NCI-H748 treated with DMSO at 0.1 percent for 48 hours (cell line): Measurements from ENCODE around the gene FOXL1.
"Not testable (repeated sequence)": the region's sequence is repeated elsewhere in the genome, so short reads cannot be mapped to it uniquely, and the experiment has no call there.

Experiments used
- DNase-seq: peaks from one replicate; lab custom pipeline; 2025; lab: John Stamatoyannopoulos, UW

The FOXL1 gene

GRCh38 chr16:86580791-86581170 lies 2.4 kb downstream of the FOXL1 start:
- no peak for DNase-seq

- DNase-seq: no peak
These were observed 3.1 kb downstream of the FOXL1 start for GRCh38 chr16:86581458-86581857.

- DNase-seq: no peak
These were observed 5.8 kb downstream of the FOXL1 start for GRCh38 chr16:86584071-86584685.

DNA sequence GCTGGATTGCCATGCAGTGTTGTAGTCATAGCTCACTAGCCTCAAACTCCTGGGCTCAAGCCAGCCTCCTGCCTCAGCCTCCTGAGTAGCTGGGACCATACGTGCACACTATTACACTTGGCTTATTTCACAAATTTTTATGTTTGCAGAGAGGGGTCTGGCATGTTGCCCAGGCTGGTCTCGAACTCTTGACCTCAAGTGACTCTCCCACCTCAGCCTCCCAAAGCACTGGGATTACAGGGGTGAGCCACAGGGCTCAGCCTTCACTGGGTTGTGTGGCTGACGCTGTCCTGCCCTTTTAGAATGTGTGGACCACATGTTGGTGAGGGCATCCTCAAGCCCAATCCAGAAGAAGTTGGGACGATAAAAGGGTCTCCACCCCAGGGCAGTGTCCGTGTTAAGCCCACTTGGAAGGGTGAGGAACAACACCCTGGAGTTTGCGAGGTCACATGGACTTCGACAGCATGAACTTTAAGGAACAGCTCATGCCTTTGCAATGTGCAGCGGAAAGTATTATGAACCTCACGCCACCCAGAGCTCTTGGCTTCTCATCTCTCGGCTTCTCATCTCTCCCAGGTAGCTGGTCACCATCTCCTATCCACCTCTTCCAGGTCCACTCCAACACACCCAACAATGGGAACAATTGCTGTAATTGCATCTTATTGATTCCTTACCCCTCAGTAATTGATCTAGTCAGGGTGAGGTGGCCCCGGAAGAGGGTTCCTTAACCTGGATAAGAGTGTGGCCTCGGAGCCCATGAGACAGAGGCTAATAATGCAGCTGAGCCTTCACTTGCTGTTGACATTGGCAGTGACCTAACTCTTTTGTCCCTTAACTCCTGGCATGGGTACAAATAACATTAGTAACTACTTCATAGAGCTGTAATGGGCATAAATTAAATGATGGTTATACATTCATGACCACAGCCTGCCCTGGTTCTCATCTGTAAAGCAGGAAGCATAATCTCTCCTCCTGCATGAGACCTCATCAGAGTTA lies 6.7 kb downstream of the FOXL1 start:
- no peak for DNase-seq

- no peak for DNase-seq
These were observed 7.7 kb downstream of the FOXL1 start for GRCh38 chr16:86585821-86586611.

- no peak for DNase-seq
These were observed 9.1 kb downstream of the FOXL1 start for GRCh38 chr16:86587487-86587886.

DNA sequence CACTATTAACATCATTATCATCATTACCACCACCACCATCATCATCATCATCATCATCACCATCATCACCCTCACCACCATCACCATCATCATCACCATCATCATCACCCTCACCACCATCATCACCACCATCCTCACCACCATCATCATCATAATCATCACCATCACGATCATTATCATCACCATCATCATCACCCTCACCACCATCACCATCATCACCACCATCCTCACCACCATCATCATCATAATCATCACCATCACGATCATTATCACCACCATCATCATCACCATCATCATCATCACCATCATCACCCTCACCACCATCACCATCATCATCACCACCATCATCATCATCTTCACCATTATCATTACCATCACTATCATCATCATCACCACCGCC lies 9.6 kb downstream of the FOXL1 start:
- not testable (repeated sequence) for DNase-seq

DNA sequence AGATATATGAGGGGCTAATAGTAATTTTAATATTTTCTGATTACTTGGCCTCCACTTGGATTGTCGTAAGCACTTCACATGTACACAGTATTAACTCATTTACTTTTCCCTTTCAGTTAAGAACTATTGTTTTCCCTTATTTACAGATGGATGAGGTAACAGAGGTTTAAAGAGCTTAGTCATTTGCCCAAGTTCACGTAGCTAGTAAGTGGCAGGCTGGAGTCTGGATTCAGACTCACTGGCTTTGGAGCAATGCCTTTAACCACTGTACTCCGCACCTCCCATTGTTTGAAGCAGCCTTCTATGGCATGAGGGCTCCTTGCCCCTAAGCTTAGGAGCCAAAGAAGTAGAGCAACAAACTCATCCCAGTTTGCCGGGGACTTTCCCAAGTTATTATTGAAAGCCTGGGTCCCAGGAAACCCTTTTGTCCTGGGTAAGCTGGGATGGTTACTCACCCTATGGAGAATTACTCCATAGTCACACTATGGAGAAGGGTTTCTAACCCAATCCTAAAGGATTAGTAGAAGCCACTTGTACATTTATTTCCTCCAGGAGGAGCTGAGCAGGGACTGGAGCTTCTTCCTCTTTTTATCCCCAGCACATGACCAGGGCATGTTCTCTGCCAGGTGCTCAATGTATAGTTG lies 12.3 kb downstream of the FOXL1 start:
- DNase-seq: no peak

GRCh38 chr16:86591270-86591669 lies 12.9 kb downstream of the FOXL1 start:
- no peak for DNase-seq

DNA sequence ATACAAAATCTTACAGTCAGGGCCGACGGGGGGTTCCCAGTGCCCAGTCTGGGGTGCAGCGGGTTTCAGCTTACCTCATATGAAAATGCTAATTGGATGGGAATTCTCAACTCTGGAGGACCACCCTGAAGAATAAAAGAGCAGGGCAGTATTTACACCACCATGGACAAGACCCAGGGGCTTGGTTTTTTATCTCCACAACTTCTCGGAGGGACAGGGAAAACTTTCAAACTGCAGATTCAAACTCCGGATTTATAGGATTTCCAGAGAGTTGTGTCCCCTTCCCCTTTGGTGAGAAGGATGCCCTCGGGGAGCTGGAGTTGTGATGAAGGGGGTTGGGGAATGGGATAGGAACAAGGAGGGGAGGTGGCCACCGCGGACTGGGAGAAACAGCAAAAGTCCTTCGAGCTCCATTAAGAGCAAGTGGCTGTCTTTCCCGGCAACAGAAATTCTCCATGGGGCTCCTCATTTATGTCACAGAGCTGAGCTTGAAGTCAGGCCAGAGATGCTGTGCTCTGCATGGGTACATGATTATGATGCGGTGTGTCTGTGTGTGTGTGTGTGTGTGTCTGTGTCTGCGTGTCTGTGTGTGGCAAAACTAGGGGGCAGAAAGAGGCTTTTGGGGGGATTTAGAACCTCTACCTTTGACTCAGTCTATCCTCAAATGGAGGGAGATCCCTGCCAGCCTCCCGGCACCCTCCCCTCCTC lies 15.7 kb downstream of the FOXL1 start:
- no peak for DNase-seq

DNA sequence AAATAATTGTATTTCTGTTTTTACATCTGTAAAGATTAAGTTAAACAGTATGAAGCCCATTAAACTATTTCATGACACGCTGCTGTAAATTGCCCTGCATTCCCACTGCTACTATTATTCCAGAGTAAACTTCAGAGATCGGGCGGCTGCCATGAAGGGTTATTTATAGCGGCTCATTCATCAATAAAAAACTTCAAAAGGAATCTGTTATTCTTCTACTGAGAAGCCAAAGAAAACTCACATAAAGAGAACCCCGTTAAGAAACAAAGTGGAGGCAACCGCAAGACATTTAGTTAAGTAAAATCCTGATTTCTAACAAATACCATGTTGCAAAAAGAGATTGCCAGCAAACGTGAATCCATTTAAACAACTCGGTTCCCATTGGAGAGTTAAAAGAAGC lies 16.4 kb downstream of the FOXL1 start:
- no peak for DNase-seq

DNA sequence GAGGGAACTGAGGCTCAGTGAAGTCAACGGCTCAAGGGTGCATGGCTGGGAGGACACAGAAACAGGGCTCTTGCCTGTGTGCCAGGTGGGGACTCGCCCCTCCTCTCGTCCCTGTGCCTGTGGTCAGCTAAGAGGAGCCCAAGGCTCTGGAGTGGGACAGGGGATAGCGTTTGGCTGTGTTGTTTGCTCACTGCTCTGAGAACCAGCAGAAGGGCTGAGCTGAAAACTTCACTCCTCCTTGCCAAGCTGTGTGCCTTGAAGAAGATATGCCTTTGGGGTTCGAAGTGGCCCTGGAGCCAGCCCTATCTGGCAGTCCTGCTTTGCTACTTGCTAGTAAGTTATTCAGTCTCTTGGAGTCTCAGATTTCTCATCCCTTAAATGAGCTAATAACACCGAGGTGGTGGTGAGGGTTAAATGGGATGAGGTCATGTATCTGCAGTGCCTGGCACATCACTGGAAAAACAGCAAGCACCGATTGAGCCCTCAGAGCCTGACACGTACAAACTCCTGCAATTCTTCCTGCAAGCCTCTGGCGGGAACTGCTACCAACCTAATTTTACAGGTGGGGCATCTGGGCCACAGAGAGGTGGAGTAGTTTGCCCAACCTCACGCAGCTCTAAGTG lies 17.7 kb downstream of the FOXL1 start:
- no peak for DNase-seq

GRCh38 chr16:86597126-86597879 lies 19.0 kb downstream of the FOXL1 start:
- no peak for DNase-seq

GRCh38 chr16:86597880-86598606 lies 19.7 kb downstream of the FOXL1 start:
- no peak for DNase-seq

DNA sequence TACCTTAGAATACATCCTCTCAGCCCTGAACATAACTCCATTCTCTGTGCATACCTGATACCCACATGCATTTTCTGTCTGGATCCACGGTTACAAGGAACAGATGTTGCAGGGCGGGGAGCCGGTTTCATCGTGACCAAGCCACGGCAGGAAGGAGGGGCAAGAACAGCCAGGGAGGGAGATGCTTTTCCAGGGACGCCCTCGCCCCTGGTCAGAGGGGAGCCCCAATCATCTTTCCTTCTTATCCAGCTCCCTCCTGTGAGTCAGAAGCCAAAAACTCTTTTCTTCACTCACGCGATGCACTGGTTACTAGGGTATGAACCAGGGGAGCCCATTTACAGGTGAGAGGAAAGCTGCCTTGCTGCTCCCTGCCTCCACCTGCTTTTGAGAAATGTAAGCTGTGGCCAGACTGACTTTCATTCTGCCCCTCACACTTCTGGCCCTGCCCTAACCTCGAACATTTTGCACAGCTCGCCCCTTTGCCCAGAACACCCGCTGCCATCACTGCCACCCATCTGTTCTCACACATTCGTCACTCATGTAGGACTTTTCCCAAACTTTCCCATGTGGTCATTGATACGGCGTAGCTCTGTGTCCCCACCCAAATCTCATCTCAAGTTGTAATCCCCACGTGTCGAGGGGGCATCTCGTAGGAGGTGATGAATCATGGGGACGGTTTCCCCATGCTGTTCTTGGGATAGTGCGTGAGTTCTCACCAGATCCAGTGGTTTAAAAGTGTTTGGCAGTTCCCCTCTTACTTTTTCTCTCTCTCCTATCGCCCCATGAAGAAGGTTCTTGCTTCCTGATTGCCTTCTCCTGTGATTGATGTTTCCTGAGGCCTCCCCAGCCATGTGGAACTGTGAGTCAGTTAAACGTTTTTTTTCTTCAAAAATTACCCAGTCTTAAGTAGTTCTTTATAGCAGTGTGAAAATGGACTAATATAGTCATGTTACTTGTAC lies 20.5 kb downstream of the FOXL1 start:
- no peak for DNase-seq

GRCh38 chr16:86601356-86601755 lies 23.0 kb downstream of the FOXL1 start:
- no peak for DNase-seq

DNA sequence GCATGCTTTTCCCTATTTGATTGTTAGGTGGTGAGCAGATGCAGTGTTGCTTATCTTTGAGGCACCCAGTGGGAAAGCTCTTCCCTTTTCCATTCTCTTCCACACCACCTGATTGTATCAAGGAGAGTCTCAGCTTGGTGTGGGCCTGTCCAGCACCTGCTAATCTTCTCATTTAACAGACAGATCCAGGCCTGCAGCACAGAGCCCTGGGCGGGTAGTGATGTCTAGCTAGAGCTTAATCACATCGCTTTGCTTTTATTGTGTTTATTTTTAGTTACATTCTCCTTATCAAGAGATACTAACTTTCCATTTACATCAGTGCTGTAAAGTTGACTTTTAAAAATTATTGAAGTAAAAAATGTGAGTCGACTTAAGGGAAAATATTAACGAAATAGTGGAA lies 24.2 kb downstream of the FOXL1 start:
- no peak for DNase-seq

DNA sequence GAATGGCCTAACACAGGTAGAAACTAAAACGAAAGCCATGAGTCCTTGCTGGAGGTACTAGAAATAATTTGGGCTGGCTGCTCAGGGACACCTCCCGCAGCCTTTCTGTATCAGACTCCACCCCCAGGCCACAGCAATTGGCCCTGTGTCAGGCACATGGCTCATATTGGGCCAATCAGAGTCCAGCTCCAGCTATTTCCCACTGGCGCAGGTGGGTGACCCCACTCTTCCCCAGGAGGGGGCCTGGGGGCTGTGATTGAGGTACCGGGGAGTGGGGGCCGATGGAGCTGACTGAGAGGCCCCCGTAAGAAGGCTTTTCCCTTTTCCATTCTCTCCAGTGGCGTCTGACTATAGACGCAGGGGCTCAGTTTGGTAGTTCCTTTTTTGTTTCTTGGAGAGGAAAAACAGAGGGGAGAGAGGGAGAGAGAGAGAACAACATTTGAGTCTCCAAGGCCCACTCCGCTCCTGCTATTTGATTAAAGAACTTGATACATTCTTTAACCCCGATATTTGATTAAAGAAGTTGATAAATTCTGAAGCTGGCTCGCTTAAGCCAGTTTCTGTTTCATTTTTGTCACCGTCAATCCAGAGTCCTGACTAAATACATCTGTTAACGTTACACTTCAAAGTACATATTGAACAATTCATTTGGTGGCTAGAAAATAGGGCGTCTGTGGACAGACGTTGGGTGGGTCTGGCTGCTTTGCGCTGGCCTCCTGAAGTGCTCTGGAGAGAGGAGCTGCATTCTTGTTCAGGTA lies 26.3 kb downstream of the FOXL1 start:
- no peak for DNase-seq
